Measurements from ENCODE around the gene NELFB. TPM values are rescaled to one million over a fixed set of nuclear protein-coding genes. Genes with fewer than 3 reads are reported as not detected.

The NELFB gene
- total RNA-seq, 1 experiment from 2014 or later: 95.0 TPM

- TF ChIP-seq, protein P1, sequence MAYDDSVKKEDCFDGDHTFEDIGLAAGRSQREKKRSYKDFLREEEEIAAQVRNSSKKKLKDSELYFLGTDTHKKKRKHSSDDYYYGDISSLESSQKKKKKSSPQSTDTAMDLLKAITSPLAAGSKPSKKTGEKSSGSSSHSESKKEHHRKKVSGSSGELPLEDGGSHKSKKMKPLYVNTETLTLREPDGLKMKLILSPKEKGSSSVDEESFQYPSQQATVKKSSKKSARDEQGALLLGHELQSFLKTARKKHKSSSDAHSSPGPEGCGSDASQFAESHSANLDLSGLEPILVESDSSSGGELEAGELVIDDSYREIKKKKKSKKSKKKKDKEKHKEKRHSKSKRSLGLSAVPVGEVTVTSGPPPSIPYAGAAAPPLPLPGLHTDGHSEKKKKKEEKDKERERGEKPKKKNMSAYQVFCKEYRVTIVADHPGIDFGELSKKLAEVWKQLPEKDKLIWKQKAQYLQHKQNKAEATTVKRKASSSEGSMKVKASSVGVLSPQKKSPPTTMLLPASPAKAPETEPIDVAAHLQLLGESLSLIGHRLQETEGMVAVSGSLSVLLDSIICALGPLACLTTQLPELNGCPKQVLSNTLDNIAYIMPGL (CRISPR knock-in tag; IDR thresholded peaks at IDR 0.05): no peak
- TF ChIP-seq AFF4 (CRISPR knock-in tag; IDR thresholded peaks at IDR 0.05; ENCODE audit: borderline replicate concordance) (no peak), RELA (CRISPR knock-in tag; IDR thresholded peaks at IDR 0.05; ENCODE audit: borderline replicate concordance) (no peak), FOXP4 (CRISPR knock-in tag; IDR thresholded peaks at IDR 0.05) (no peak), MXD4 (CRISPR knock-in tag; IDR thresholded peaks at IDR 0.05; ENCODE audit: borderline replicate concordance) (no peak), HMGA2 (CRISPR knock-in tag; IDR thresholded peaks at IDR 0.05) (no peak)
Observed at GRCh38 chr9:137266162-137266527, 11.0 kb downstream of the NELFB start (continued).

DNA sequence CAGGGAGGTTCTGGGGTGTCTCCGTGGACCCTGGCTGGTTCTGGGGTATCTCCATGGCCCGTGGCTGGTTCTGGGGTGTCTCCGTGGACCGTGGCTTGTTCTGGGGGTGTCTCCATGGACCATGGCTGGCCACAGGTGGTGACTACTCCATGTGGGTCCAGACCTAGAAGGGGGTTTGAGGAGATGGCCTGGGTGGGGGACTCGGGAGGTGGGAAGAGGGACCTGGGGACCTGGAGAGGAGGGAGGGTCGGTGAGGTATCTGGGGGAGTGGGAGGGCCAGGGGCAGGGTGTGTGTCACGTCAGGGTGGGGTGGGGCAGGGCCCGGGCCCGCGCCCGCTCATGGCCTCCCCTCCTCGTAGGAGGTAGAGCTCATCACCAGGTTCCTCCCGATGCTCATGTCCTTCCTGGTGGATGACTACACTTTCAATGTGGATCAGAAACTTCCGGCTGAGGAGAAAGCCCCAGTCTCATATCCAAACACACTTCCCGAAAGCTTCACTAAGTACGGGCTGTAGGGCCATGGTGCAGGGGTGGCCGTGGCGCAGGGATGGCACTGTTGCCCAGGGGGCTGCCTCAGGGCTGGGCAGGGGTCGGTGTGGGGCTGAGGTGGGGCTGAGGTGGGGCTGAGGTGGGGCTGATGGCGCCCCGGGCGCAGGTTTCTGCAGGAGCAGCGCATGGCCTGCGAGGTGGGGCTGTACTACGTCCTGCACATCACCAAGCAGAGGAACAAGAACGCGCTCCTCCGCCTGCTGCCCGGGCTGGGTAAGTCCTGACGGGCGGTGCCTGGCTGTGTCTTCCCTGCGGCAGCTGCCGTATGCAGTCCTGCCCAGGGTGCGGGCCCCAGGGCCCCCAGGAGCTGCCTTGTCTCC lies 11.7 kb downstream of the NELFB start:
- CTCF ChIA-PET: no interaction called here
- Mint-ChIP-seq H3K9me3 (no peaks in the 10 kb centered on the region), H3K36me3 (peaks cover 20% of the 10 kb centered on the region), H3K27ac (no peak overlapping the region), H3K27me3 (ENCODE audit: low read depth) (no peaks in the 10 kb centered on the region), H3K4me3 (no peak overlapping the region), H3K4me1 (peaks cover under 1% of the 10 kb centered on the region; the same call in 1 of the 2 replicates)
- no peak for DNase-seq (ENCODE audit: low spot score)
- no peak for ATAC-seq
- POLR2A ChIA-PET: interaction anchor here (0.8 kb wide), 1 partner anchor 29 kb away, joined by 3 read pairs; no protein-coding TSS in a partner anchor
- TF ChIP-seq STAT6 (CRISPR knock-in tag; conservative IDR thresholded peaks at IDR 0.05; ENCODE audit: low read depth) (no peak), ZNF416 (CRISPR knock-in tag; IDR thresholded peaks at IDR 0.05) (no peak), JUN (CRISPR knock-in tag; IDR thresholded peaks at IDR 0.05) (no peak), PRRX2 (CRISPR knock-in tag; IDR thresholded peaks at IDR 0.05) (no peak), ESRRA (CRISPR knock-in tag; IDR thresholded peaks at IDR 0.05; ENCODE audit: borderline replicate concordance) (no peak), ARID4B (CRISPR knock-in tag; IDR thresholded peaks at IDR 0.05; ENCODE audit: borderline replicate concordance) (no peak), ZNF219 (CRISPR knock-in tag; IDR thresholded peaks at IDR 0.05; ENCODE audit: borderline replicate concordance) (no peak), NR2C2 (CRISPR knock-in tag; IDR thresholded peaks at IDR 0.05) (no peak), CREB1 (CRISPR knock-in tag; IDR thresholded peaks at IDR 0.05) (no peak), OVOL2 (CRISPR knock-in tag; IDR thresholded peaks at IDR 0.05; ENCODE audit: borderline replicate concordance) (no peak), TCF7 (CRISPR knock-in tag; IDR thresholded peaks at IDR 0.05; ENCODE audit: low read depth) (no peak), E2F4 (CRISPR knock-in tag; IDR thresholded peaks at IDR 0.05; ENCODE audit: borderline replicate concordance, low read depth) (no peak)

Data from WTC11 (cell line).